ENCODE measurements around the gene SP6.

The SP6 gene

DNA sequence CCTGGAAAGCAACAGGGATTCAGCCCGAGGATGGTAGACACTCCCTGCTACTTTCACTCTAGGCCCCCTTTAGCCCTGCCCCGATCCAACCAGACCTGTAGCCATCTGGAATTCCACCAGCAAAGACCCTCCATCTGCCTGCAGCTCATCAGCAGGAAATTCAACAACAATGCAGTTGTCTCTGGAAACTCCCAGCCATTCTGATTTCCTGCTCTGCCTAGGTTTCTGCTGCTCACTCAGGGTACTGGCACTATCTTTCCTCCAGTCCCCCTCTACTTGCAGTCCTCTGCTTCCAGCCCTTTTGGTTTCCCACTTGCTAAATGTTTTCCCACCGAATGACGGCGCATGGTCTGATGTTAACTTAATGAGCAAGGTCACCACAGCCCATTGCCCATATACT, 2.7 kb upstream of the SP6 start:
- DNase-seq, result no peak

GRCh38 chr17:47852113-47852949, 1.4 kb upstream of the SP6 start:
- DNase-seq, result no peak

DNA sequence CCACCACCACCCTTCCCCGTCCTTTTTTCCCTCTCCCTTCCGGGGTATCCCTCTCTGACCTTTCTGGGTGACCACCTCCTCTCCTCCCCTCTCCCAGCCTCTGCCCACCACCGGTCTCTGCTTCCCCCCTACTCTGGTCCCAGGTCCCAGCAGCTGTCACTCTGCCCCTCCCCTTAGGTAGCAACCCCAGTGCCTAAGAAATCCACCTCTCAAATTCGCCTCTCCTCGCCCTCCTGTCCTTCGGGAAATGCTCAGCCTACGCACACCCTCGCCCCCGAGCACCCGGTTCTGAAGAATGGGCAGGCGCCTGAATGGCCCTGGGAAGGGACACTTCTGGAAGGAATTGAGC, 775 bp upstream of the SP6 start:
- no peak for DNase-seq

- no peak for DNase-seq
Observed at GRCh38 chr17:47850373-47850691, 631 bp downstream of the SP6 start.

GRCh38 chr17:47848198-47848513, 2.8 kb downstream of the SP6 start:
- DNase-seq, result no peak

DNA sequence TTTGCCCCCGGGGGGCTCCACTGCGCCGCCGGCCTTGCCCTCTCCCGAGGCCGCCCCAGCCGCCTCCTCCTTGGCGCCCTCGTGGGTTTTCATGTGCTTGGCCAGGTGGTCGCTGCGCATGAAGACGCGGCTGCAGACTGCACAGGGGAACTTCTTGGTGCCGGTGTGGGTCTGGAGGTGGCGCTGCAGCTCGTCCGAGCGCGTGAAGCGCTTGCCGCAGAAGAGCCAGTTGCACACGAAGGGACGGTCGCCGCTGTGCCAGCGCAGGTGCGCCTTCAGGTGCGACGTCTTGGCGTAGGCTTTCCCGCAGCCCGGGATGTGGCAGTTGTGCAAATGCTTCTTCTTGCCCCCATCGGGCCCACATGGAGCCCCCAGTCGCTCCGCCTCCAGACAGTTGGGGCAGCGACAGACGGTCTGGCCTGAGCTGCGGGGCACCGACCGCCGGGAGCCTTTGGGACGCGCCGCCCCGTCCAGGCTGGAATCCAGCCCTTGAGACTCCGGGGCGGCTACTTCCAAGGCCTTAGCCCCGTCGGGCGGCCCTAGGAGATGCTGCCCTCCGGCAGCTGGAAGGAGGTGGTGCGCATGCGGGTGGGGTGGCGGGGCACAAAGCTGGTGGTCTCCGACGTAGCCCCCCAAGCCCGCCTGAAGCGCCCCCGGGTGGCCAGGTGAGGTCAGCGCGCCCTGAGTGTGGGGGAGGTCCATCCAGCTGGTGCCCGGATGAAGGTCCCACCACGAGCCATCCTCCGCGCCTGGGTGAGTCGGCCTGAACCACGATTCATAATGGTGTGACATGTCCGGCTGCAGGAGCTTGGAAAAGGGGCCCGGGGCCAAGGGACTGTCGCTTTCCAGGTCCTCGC, 3.4 kb downstream of the SP6 start:
- no peak for DNase-seq

- no peak for DNase-seq
Observed at GRCh38 chr17:47846716-47847340, 4.1 kb downstream of the SP6 start.

- DNase-seq, result no peak
Observed at GRCh38 chr17:47845716-47846075, 5.3 kb downstream of the SP6 start.

DNA sequence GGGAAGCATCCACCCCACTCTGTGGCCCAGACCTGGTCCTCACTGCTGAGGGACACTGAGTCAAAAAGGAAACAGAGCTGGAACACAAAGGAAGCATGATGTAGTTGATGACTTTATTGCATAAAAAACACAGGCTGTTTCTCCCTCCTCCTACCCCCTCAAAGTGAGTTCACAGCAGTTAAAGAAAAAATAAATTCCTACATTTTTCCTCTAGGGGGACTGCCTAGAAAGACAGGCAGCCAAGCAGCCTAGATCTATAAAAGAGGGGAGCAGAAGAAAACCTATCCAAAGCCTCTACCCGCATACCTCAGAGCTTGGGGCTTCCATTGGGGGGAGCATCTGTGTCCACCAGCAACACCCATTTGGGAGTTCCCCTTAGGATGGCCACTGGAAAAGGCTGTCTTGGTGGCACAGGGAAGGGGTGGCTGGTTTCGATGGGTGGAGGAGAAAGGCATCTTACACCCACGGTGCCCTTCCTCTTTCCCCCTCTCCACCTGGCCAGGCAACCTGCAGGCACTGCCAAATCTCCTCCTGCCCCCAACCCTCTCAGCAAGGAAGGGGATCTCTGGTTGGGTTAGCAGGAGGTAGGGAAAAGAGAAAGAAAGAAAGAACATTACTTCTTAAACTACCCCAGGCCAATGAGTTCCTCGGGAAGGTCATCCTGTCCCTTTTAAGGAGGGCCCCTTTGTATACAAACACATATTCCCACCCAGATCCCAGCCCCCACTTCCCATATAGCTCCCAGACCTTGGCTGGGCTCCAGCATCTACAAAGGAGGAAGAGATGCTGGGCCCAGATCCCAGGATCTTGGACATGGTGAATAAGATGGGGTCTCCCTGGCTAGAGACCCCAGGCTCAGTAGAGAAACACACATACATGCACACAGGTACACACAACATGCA, 5.9 kb downstream of the SP6 start:
- DNase-seq, result no peak

- DNase-seq, result no peak
Observed at GRCh38 chr17:47844227-47844626, 6.7 kb downstream of the SP6 start.

GRCh38 chr17:47843391-47843730, 7.6 kb downstream of the SP6 start:
- DNase-seq, result no peak

- no peak for DNase-seq
Observed at GRCh38 chr17:47841488-47842291, 9.3 kb downstream of the SP6 start.

- DNase-seq, result peak; percentile 88
Observed at GRCh38 chr17:47840742-47841487, 10.0 kb downstream of the SP6 start, which contains the start of gene SCRN2. Gene SCRN2, minus strand, starts transcription at chr17:47841273. Its CDS starts 430 bp downstream, at chr17:47840843.

DNA sequence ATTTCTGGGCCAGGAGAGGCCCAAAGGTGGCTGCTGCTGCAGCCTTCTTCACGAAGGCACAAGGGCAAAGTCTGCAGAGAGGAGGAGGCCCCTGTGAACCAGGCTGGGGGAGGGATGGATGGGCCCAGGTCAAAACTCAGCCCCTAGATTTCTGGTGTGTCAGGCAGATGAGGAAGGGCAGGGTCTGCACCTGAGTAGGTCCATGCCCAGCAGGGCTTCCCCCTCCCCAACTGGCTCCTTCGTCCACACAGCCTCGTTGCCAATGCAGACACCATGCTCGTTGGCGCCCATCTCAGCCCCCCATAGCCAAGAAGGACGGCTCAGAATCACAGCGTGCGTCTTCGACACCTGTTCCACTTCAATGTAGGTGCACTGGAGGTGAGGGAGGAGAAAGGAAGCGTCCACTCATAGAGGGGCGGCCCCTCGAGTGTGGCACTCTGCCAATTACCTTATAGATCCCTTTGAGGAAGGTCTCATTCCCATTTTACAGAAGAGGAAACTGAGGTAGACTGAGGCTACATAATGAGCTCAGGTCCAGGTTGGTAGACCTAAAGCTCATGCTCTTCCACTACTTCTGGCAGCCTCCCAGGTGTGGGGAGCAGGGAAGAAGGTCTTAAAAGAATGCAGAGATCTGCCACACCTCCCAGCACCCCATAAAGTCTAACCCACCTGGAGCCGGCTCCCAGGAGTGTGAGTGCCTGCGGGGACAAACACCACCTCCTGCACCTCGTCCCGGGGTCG, 10.8 kb downstream of the SP6 start:
- no peak for DNase-seq

DNA sequence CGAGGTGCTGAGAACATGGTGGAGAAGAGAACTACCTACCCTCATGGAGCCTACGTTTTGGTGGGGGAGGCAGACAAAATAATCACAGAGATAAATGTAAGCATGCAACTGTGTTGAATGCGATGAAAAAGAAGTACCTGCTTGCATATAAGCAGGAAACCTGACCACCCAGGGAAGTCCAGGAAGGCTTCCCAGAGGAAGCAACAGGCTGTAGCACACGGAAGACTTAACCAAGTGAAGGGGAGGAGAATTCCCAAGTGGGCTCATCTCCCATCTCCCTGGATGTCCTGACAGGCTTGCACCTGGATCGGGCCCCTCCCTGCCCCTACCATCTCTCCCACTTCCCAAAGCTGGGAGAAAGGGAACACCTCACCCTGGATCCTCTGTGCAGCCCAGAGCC, 11.9 kb downstream of the SP6 start:
- DNase-seq, result no peak

DNA sequence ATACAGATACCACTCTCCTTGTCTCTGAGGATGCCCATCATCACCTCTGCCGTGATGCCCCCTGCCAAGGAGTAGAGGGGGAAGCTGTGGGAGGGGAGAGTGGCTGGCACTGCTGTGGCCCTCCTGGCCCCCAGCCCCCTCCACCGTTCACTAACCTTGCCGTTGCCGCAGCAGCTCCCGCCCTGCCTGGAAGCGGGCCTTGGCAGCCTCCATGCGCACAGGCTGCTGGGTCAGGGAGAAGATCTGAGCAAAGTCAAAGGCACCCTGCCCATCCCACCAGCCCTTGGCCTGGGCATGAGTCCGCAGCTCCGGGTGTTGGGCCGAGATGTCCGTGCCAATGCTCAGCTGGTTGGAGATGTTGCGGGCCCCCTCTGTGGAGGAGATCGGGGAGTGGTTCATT, 12.3 kb downstream of the SP6 start:
- no peak for DNase-seq

GRCh38 chr17:47837401-47838039, 13.4 kb downstream of the SP6 start:
- DNase-seq, result no peak

GRCh38 chr17:47836601-47837000, 14.4 kb downstream of the SP6 start:
- DNase-seq, result no peak

- no peak for DNase-seq
Observed at GRCh38 chr17:47834756-47835155, 16.2 kb downstream of the SP6 start.

- no peak for DNase-seq
Observed at GRCh38 chr17:47831934-47832327, 19.0 kb downstream of the SP6 start.
